Activated naive CD4-positive, alpha-beta T cell (primary cell): ENCODE data around the gene CCDC188.

ENCODE experiments used
- DNase-seq, 4 experiments: peaks; one replicate each; lab custom pipeline; 2025; lab: John Stamatoyannopoulos, UW

The CCDC188 gene

GRCh38 chr22:20184501-20185165, 33.8 kb upstream of the CCDC188 start:
- DNase-seq, result no peak

GRCh38 chr22:20183823-20184222, 33.0 kb upstream of the CCDC188 start:
- DNase-seq, result no peak

GRCh38 chr22:20183101-20183500, 32.2 kb upstream of the CCDC188 start:
- DNase-seq, result no peak

- DNase-seq, result no peak
Observed at GRCh38 chr22:20182365-20182764, 31.5 kb upstream of the CCDC188 start.

GRCh38 chr22:20181884-20182236, 31.0 kb upstream of the CCDC188 start:
- DNase-seq, result no peak

- DNase-seq, result no peak
Observed at GRCh38 chr22:20181194-20181883, 30.5 kb upstream of the CCDC188 start.

GRCh38 chr22:20180640-20181039, 29.8 kb upstream of the CCDC188 start:
- no peak for DNase-seq

GRCh38 chr22:20180245-20180630, 29.4 kb upstream of the CCDC188 start:
- no peak for DNase-seq

- no peak for DNase-seq
Observed at GRCh38 chr22:20179455-20180244, 28.8 kb upstream of the CCDC188 start.

GRCh38 chr22:20178915-20179227, 28.0 kb upstream of the CCDC188 start:
- DNase-seq, result no peak

- DNase-seq, result no peak
Observed at GRCh38 chr22:20178075-20178914, 27.4 kb upstream of the CCDC188 start.

- no peak for DNase-seq
Observed at GRCh38 chr22:20177217-20177911, 26.5 kb upstream of the CCDC188 start.

GRCh38 chr22:20176421-20177085, 25.7 kb upstream of the CCDC188 start:
- no peak for DNase-seq

- no peak for DNase-seq
Observed at GRCh38 chr22:20175597-20175900, 24.7 kb upstream of the CCDC188 start.

- no peak for DNase-seq
Observed at GRCh38 chr22:20174785-20175596, 24.1 kb upstream of the CCDC188 start.

GRCh38 chr22:20173772-20174171, 22.9 kb upstream of the CCDC188 start:
- DNase-seq, result no peak

GRCh38 chr22:20173246-20173645, 22.4 kb upstream of the CCDC188 start:
- DNase-seq, result no peak

GRCh38 chr22:20172141-20172613, 21.3 kb upstream of the CCDC188 start:
- no peak for DNase-seq

GRCh38 chr22:20171288-20172140, 20.7 kb upstream of the CCDC188 start:
- no peak for DNase-seq
